Fibroblast of skin of right biceps (primary cell): ENCODE data around the gene PITX2.
A peak's percentile ranks its signal among the peaks of the same experiment; 100 is the strongest.

Experiments used
- DNase-seq: peaks from one replicate; pipeline ENCODE4 v3.0.0-alpha.2; 2013

The PITX2 gene

DNA sequence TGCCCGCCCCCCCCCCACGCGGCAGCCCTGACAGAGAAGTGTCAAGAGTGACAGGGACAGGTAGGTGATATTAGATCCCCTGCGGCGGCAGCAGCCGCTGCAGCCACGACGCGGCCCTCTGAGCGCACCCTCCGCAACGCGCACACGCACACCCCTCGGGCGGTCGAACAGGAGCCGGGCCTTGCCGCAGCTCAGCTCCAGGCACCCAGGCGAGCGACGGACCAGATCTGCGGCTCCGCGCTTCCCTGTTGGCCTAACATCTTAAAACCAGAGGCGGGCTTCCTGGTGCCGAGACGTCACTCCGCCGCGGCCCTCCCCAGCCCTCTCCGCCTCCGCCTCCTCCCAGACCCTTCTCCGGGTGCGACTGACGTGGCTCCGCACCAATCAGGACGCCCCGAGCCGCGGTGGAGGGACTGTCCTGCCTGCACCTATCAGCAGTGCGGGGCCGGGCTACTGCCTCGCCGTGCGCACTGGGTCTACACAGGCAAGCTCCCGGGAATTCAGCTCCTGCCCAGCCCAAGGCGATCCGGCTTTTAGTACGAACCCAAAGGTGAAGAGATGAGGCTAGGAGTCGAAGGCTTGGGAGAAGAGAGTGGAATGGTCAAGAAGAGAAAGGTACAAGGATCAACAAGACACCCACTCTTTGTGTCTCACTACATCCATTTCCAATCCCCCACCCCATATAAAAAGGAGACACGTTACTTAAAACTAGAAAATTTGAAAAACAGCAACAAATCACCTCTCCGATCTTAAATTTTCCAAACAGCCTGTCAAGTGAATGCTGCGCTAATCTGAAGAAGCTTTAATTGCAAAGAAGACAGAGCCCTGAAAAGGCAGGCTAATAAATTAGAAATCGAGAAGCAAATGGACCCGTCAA lies at the start of gene PITX2:
TSS of gene PITX2 (minus strand) at position 237 of the 877 bp plus-strand sequence. CDS start 617 bp downstream, outside the sequence.
- peak; percentile 97 for DNase-seq

DNA sequence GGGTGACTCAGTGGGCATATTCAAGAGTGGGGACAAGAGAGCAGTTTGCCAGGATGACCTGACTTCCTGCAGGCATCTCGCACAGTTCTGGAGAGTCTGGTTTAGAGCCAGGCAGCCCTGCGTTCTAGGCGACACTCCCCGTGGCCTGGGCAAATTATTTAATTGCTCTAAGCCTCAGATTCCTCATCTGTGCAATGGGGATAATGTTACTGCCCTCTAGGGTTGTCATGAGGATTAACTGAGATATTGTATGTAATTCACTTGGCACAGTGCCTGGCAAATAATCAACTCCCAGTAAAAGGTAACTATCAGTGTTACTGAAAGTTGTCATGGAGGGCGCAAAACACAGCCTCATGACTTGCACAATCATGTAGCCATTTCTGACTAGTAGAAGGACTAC lies 48.8 kb upstream of the PITX2 start:
- no peak for DNase-seq

DNA sequence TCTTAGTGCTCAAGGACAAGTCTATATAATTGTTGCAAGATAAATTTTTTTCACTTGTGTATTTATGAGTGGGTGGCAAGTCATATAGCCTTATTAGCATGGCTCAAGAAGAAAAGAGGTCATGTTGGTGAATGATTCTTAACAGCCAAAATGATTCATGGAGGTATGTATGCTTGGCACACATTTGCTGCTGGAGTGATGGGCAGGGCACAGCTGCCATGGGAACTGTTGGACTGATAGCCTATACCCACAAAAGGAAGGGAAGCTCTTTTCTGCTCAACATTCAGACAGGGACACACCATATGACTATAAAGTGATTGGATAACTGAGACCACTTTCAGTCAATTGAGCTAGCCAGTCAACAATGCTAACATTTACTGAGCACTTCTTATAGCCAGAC lies 46.8 kb upstream of the PITX2 start:
- no peak for DNase-seq

DNA sequence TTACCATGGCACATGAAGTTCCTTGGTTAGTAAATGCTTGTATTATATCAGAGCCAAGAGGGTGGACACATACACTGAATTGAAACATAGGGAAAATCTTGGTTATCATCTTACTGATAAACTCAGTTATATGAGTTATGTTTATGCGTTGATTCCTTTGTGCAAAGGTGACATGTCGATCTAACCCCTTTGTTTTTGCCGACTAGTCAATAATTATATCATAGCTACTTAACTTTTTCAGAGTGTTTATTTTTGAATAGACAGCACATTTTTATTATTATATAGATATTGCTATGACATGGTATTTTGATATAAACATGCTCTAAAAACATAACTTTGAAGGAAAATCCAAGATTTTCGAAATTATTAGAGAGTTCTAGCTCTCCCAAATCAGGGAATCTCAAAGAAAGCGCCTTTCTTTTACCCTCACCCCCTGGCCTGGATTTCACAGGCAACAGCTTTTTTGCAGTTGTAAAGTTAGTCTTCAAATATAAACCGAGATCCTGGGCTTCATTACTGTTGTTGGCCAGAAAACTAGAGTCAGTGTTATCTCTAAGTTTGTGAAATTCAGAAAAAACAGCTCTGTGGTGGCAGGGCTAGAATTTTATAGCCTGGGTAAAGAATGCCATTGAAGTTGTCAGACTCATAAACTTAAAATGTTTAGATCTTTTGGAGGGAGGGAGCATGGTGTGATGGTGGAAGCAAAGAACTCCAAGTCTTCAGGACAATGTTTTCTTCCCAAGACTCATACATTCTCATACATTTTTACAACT lies 45.8 kb upstream of the PITX2 start:
- DNase-seq, result no peak

DNA sequence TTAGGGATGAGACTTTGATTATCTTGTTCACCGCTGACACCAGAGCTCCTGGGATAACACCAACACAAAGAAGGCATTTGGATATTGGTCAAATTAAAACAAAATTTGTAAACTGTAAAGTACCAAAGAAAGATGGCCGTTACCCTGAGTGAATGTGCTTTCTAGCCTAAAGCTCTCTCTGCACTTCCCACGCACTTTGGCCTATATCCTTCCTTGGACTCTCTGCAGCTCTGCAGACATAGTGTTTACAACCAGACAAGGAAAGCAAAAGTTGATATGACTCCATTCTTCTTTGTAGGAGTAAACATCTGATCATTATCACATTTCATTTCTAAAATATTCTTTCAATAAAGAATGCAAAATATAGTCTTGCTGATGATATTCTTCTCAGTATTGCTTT lies 44.8 kb upstream of the PITX2 start:
- DNase-seq, result no peak

DNA sequence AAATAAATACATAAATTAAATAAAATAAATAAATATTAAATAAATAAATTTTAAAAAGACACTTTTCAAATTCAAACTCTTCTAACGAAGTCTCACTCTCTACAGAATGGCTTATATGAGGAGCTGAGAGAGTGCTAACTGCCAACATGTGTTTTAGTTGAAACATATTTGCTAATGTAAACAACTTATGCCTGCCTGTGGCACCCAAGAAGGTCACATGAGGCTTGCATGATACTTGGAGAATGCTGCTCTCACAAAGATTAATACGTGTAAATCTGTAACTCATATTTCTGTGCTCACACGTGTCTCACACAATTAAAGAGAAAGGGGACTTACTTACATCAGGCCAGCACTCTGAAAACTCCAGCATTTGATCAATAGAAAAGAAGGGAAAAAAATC lies 43.2 kb upstream of the PITX2 start:
- DNase-seq, result peak; percentile 41

DNA sequence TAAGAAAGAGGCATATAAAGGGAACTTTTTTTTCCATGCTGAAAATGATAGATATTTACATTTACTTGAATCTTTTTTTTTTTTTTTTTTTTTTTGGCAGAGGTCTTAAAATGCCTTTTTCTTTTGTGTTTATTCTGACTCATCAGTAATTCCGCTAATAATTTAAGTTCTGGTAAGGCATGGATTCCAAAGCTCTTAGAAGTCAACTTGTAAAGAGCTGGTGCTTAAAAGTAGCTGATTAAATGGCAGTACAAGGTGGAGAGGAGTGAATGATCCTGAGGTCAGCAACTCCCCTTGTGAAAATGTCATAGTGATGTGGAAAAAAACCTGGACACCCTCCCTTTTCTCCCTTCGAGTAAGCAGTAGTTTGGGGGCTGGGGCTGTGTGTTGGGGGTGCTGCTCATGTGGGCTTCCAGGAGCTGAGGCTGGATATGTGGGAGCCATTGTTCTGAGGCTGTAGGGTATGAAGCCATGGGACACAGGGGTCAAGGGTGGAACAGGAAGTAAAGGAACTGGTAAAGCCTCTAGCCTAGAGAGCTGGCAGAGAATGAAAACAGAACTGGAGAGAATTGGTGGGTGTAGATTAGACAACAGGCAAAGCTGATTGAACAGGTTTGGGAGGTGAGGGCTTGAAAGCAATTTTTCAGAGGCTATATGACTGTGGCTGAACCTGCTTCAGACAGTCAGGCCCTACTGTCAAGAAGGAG lies 41.0 kb upstream of the PITX2 start:
- DNase-seq, result peak; percentile 90

DNA sequence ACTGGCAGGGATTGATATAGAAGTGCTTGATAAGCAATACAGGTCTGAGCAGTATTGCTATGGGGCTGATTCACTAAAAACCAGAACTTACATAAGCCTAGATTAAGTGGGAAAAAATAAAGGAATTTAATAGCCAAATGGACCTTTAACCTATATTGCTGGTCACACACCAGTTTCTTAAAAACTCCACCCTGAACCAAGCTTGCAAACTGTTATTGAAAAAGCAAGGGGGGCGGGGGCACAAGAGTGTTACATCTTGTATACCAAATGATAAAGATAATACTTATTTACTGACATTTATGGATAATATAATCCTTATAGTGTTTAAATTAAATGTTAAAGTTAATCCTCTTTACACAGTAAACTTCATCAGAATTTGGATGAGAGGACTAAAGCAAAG lies 40.3 kb upstream of the PITX2 start:
- DNase-seq, result no peak

DNA sequence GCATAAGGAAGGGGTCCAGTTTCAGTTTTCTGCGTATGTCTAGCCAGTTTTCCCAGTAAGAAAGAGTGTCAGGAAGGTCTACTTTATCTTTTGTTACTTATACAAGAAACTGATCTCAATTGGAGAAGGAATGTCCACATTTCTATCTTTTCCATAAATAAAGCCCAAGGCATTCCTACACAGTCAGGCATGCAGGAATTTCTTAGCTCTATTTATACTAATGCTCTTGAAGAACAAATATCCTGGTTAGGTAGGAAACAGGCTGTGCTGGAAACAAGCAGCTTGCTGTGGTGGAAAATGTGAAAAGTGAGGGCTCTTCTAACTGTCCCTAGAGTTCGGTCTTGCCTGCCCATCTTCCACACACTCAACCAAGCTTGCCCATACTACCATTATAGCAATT lies 37.9 kb upstream of the PITX2 start:
- peak; percentile 45 for DNase-seq

DNA sequence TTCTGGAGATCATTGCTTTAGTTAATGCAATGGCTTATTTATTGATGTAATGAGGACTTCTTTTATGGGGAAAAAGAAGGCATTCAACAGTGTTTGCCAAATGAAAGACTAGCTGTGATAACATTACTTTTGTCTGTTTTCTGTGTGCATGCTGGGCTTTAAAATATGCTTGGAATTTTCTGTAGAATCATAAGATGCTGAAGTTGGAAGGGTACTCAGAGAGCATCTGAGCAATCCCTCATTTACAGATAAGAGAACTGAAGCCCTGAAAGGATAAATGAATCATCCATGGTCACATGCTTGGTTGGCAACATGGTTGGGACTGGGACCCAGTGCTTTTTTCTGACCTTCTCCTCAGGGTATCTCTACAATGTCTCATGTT lies 31.4 kb upstream of the PITX2 start:
- peak; percentile 77 for DNase-seq

DNA sequence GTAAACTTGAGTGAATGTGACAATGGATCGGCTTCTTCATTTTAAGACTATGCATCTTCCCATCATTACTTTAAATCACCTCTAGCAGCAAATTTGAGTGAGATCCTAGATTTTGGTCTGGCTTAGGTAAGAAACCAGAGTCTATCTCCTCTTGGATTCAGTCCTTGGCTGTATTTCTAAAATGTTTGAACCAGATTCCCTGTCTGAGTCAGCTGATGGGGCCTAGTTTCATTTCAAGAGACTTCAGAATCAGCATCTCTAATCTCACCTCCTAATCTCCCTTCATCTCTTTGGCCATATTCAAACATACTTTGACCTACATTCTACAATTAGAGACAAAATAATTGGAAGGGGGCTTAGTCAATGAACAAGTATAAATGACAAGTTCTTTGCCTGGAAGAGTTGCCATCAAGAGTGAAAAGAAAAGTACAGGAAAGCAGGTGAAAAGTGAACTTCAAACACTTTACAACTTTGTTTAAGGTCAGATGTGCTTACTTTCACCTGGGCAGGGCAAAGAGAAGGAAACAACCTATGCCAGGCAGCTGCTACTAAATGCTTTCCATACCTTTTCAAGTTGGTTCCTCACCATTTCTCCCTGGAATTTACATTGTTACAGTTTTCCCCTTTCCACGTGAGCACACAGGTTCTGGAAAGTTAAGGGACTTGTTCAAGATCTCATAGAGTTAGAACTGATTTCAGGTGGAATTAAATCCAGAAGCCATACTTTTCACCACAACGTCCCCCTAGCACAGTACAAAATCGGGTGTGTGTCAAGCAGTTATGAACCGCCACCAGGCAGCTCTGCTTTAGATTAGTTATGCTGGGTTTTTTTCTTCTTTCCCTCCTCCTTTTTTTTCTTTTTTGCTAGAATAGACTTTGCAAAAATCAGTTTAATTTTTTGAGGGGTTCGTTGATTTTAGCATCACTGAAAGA lies 30.7 kb upstream of the PITX2 start:
- DNase-seq, result no peak

DNA sequence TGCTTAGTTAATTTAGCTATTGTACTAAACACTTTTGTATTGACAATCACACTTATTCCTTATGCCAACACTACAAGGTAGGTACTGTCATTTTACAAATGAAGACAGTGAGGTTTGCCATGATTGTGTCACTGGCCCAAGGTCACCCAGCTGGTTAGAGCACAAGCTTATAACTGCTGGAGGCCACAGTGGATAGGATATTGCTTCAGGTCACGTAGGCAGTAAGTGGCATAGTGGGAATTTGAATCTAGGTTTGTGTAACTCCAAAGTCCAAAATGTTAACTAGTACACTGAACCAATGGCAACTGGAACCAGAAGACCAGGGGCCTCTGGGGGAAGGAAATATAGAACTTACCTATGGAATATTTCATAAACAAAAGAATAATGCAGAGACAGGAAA lies 21.1 kb upstream of the PITX2 start:
- no peak for DNase-seq

DNA sequence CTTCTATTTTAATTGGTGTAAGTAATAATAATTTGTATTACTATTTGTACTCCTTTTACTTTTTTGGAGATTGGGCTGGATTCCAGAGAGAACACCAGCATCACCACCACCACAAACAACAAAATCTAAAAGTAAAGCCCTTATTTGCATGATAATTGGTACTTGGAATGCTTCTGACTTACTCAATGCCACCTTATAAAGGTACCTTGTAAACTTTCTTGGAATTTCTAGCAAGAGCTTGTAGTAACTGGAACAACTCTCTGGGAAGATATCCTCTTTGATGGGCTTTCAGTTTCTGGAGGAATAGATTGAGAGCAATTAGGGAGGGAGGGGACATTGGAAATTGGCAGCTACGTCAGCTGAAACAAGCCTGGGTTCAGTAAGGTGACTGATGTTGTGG lies 20.2 kb upstream of the PITX2 start:
- no peak for DNase-seq

DNA sequence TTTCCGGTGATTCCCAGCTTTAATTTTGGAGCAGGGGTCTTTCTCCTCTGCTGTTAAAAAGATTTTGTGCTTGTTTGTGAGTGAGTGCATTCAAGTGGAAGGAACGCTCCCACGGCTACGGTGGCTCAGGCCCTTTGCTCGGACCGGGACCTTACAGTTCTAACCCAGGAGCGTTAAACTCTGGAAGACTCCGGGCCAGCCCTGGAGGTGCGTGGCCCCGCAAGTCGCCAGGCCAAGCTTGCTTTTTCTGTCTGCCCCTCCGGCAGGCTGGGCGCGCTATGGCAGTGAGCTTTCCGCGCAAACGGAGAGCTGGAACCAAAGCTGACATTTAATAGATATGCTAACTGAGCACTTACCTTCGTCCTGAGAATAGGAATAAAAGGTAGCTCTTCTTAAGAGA lies 18.3 kb upstream of the PITX2 start:
- no peak for DNase-seq

DNA sequence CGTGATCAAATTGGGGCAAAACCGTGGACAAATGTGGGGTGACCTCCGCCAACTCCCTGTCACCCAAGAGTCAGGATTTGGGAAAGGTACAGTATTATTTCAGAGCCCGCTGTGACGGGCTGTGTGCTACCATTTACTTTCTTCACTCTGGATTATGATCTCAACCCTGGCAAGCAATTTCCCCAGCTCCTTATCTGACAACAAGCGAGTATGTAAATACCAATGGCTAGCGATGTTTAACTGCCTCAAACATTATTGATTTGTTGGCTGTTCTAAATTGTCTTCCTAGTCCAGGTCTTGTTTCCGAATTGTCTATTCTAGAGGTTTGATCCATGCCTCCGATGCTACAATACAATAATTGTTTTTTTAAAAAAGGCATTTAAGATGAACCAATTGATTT lies 17.7 kb upstream of the PITX2 start:
- DNase-seq, result no peak

DNA sequence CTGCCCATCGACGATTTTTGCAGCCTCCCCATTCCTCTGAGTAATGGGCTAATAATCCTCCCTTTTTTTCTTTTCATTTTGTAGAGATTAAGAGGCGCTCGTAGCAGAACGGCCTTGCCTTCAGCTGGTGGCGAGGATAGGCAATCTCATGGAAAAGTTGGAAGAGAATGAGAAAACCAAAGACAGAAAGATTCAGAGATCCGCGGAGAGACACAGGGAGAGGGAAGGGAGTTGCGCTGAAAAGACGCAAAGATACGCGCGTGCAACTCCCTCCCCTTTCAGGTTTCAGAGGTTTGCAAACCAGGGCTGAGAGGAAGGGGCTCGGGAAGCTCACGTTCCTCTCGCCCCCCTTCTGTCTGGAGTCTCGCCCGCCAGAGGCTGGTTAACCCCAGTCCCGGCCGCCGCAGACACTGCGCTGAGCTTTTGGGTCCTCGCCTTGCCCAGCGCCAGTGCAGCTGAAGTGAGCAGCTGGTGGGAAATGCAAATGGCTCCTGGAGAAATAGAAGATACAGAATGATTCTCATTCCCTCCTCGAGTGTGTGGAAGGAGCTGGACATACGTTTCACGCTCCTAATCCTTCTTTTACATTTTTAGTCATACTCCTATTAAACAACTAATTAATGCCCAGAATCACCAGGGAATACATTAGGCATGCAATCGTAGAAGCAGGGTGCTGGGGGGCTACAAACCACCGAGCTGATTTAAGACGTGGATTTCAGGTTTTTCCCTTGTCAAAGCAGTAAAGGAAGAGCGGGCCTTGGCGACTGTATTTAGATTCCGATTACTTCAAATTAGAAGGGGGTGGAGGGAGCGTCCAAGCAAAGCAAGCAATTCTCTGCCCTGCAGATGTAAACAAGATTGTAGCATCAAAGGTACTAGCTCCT lies 16.6 kb upstream of the PITX2 start:
- no peak for DNase-seq

DNA sequence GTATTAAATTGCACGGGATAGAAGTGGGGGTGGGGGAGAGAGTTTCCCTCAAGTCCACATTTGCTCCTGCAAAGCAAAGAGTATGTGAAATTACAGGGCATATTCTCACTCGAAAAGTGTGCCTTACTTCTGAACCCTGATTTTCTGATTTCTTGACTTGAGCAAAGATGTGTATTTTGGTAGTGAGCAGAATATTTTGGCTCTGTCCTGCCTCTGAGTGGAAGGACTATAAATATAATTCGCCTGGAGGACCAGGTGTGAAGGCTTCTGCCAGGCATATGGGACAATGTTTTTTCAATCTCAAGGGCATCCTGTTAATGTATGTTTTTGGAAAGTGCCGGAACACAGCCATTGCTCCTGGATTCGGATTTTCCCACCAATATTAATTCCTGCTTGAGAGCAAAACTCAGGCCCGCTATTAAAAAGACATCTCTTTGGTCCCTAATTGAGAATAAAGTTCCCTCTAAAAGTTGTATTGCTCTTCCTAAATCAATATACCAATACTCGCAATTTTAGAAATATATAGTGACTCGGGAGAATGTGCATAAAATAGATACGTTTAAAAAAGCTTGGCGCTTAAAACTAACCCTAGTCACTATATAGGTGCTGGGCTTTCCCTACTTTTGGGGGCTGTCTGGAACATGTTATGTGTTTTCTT lies 15.3 kb upstream of the PITX2 start:
- no peak for DNase-seq

DNA sequence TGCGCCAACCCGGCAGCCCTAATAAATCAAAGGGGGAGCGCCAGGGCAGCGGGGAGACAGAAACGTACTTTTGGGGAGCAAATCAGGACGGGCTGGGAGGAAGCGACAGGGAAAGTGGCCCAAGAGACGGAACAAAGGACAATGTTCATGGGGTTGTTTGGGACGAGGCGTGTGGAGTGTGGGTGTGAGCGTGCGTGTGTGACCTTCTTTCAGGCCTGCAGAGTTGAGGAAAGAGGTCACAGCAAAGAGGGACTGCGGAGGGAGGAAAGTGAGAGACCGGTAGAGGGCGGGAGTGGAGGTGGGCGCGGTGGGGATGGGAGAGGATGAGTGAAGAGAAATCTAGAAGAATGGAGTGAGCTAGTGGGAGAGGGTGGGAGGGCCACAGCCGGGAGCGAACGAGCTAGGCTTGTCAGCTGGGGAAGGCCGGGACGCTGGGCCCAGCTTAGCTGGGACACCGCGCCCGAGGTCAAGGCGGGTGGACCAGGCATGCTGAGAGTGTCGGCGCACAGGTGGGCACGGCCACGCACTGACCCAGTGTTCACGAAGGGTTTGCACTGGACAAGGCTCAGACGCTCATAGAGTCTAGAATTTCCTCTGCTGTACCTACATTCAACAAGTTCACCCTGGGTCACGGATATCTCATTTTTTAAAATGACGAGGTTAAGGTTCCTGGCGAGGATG lies 14.7 kb upstream of the PITX2 start:
- DNase-seq, result peak; percentile 56

DNA sequence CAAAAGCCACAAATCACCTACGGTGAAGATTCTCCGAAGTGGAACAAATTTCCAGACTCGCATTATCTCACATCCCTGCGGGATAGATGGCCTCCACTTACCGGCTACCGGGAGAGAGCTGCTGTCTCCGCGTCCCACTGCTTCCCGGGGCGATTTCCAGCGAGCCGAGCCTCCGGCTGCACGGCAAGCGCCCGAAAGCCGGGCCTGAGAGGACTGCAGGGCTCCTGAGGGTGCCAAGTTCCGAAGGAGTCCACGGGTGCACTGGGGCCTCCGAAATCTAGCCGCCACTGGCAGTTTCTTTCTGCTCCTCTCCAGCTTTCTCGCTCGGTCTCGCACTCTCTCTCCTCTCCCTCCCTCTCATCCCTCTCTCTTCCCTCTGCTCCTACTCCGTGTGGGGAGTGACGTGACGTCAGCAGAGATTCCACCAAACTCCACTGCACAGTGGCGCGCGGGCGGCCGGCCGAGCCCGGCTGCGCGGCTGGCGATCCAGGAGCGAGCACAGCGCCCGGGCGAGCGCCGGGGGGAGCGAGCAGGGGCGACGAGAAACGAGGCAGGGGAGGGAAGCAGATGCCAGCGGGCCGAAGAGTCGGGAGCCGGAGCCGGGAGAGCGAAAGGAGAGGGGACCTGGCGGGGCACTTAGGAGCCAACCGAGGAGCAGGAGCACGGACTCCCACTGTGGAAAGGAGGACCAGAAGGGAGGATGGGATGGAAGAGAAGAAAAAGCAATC lies 14.0 kb upstream of the PITX2 start:
- peak; percentile 93 for DNase-seq
